ENCODE data around the gene FTO. TPM values are rescaled to one million over a fixed set of nuclear protein-coding genes. Genes with fewer than 3 reads are reported as not detected.

FTO gene
- total and polyA plus RNA-seq, 4 donors: 12.2 to 145 (median 57.7) TPM

DNA sequence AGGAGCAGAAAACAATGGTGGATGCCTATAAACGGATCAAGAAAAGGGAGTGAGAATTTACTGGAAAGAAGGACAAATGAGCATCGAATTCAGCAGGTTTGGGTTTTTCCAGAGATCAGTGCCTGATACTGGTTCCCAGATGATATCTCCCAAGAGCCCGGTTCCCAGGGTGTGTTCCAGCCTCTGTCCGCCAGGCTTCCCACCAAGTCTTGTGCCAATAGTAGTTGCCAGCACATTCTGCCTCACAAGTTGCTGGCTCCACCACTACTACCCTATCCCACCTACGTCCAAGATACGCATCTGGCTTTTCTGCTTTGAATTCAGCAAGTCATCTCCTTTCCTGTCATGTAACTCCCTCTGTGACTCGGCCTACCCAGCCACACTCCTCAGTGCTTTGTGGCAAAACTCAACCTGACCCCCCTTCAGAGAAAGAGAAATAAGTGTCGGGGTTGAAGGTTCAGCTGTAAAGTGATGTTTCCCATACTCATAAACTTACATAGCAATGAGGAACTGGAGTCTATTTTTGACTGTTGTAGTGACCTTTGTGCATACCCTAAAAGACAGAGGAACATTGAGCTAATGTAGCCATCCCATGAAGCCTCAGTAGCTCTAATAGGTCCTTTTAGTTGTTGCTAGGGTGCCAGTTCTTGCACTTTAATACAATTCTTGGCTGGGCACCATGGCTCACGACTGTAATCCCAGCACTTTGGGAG, 305.7 kb downstream of the FTO start:
- H3K9ac ChIP-seq (ENCODE audit: insufficient read depth in 1 of 2, low read length in 2 of 2): no peak overlapping the region
- H3K4me1 ChIP-seq (ENCODE audit: control insufficient read depth in 5 of 5, insufficient read depth in 5 of 5, low read length in 5 of 5): peaks cover 0 to 5% (median 0%) of the 10 kb centered on the region in 5 donors
- H3K27ac ChIP-seq (ENCODE audit: low read depth in 1 of 2, low read length in 1 of 2): no peak overlapping the region
- WGBS, 2 donors: 96 to 97% methylated on average over 9 of the region's 9 CpGs
- ATAC-seq (ENCODE audit: insufficient read depth, low FRiP score) (no peak), DNase-seq (no peak)
- peaks cover 0 to 4% (median 2%) of the 10 kb centered on the region in 4 donors for H3K9me3 ChIP-seq (ENCODE audit: control insufficient read depth in 4 of 4, insufficient read depth in 3 of 4, low read length in 3 of 4)
- TF ChIP-seq, protein P1, sequence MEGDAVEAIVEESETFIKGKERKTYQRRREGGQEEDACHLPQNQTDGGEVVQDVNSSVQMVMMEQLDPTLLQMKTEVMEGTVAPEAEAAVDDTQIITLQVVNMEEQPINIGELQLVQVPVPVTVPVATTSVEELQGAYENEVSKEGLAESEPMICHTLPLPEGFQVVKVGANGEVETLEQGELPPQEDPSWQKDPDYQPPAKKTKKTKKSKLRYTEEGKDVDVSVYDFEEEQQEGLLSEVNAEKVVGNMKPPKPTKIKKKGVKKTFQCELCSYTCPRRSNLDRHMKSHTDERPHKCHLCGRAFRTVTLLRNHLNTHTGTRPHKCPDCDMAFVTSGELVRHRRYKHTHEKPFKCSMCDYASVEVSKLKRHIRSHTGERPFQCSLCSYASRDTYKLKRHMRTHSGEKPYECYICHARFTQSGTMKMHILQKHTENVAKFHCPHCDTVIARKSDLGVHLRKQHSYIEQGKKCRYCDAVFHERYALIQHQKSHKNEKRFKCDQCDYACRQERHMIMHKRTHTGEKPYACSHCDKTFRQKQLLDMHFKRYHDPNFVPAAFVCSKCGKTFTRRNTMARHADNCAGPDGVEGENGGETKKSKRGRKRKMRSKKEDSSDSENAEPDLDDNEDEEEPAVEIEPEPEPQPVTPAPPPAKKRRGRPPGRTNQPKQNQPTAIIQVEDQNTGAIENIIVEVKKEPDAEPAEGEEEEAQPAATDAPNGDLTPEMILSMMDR (IDR thresholded peaks at IDR 0.05; ENCODE audit: control extremely low read depth, extremely low read depth): no peak
- peaks cover 0 to 6% (median 3%) of the 10 kb centered on the region in 4 donors for H3K36me3 ChIP-seq (ENCODE audit: control insufficient read depth in 4 of 4, insufficient read depth in 4 of 4, low read length in 4 of 4)
- H3K4me3 ChIP-seq: no peak overlapping the region
- H3K27me3 ChIP-seq (ENCODE audit: control insufficient read depth in 3 of 3, insufficient read depth in 3 of 3, low read length in 2 of 3): no peaks in the 10 kb centered on the region

DNA sequence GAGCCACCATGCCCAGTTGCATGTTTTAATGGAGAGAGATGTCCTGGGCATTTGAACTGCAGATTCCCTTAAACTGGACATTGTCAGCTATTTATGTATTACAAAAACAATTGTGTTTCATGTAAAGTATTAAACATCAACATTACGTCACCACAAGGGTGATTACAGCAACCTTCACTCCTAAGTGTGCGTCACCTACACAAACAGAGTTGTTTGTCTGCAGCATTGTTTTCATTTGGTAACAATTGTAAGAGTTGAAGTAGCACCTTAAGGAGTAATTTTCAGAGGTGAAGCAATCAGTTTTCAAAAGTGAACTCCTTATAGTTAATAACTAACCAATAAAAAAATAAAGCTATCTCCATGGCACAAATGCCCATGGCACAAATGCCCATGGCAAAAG, 311.2 kb downstream of the FTO start:
- TF ChIP-seq, protein P1 (IDR thresholded peaks at IDR 0.05; ENCODE audit: control extremely low read depth, extremely low read depth): no peak
- Histone ChIP-seq H3K27me3 (ENCODE audit: control insufficient read depth in 3 of 3, insufficient read depth in 3 of 3, low read length in 2 of 3) (no peaks in the 10 kb centered on the region), H3K4me1 (ENCODE audit: control insufficient read depth in 5 of 5, insufficient read depth in 5 of 5, low read length in 5 of 5) (no peaks in the 10 kb centered on the region), H3K9ac (ENCODE audit: insufficient read depth in 1 of 2, low read length in 2 of 2) (no peak overlapping the region), H3K4me3 (no peak overlapping the region), H3K9me3 (ENCODE audit: control insufficient read depth in 4 of 4, insufficient read depth in 3 of 4, low read length in 3 of 4) (peaks cover 0 to 4% (median 2%) of the 10 kb centered on the region in 4 donors), H3K27ac (ENCODE audit: low read depth in 1 of 2, low read length in 1 of 2) (no peak overlapping the region), H3K36me3 (ENCODE audit: control insufficient read depth in 4 of 4, insufficient read depth in 4 of 4, low read length in 4 of 4) (peaks cover 0 to 5% (median 2%) of the 10 kb centered on the region in 4 donors)
- 75 to 82% methylated on average over 2 of the region's 2 CpGs for WGBS, 2 donors
- DNase-seq: no peak
- no peak for ATAC-seq (ENCODE audit: insufficient read depth, low FRiP score)

DNA sequence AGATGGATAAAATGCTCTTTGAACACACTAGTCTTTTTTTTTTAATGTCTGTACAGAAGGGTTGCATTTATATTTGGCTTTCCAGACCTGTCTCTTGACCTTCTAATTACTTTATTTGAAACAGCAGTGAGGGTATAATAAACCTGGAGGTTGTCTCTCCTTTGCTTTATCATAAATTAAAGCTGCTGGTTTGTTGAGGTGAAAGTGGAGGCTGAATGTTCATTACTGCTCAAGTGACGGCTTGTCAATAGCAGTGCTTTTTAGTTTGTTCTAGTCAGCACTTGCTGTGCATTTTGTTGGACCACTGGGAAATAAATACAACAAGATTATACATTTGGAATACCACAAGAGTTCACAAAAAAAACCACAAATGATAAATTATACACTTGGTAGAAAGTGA, 318.4 kb downstream of the FTO start:
- ATAC-seq (ENCODE audit: insufficient read depth, low FRiP score) (no peak), DNase-seq (no peak)
- Histone ChIP-seq H3K4me1 (ENCODE audit: control insufficient read depth in 5 of 5, insufficient read depth in 5 of 5, low read length in 5 of 5) (peaks cover 0 to 2% (median 0%) of the 10 kb centered on the region in 5 donors), H3K9ac (ENCODE audit: insufficient read depth in 1 of 2, low read length in 2 of 2) (no peak overlapping the region), H3K36me3 (ENCODE audit: control insufficient read depth in 4 of 4, insufficient read depth in 4 of 4, low read length in 4 of 4) (no peaks in the 10 kb centered on the region), H3K27ac (ENCODE audit: low read depth in 1 of 2, low read length in 1 of 2) (no peak overlapping the region), H3K9me3 (ENCODE audit: control insufficient read depth in 4 of 4, insufficient read depth in 3 of 4, low read length in 3 of 4) (no peaks in the 10 kb centered on the region), H3K27me3 (ENCODE audit: control insufficient read depth in 3 of 3, insufficient read depth in 3 of 3, low read length in 2 of 3) (no peaks in the 10 kb centered on the region), H3K4me3 (no peak overlapping the region)
- TF ChIP-seq, protein P1 (IDR thresholded peaks at IDR 0.05; ENCODE audit: control extremely low read depth, extremely low read depth): no peak
- WGBS, 2 donors: 97% methylated on average over 1 of the region's 1 CpG
